ENCODE data around the gene BHMT2. TPM values are rescaled to one million over a fixed set of nuclear protein-coding genes. Genes with fewer than 3 reads are reported as not detected.

The BHMT2 gene
- total and polyA plus RNA-seq, 2 donors (not counting 3 experiments of a cell fraction or from before 2014, with no cell fraction given): 0.71 to 0.92 TPM

- dilution Hi-C loops (cut with MboI; ENCODE audit: extremely low pct_ligation_motif_present, low sequenced_read_pairs): no loop called here
- DNase-seq (ENCODE audit: low read depth, low spot score): no peak
- BruUV-seq (replicated peaks): no TSS peak
These were observed 6.3 kb downstream of the BHMT2 start for GRCh38 chr5:79075646-79076426.

DNA sequence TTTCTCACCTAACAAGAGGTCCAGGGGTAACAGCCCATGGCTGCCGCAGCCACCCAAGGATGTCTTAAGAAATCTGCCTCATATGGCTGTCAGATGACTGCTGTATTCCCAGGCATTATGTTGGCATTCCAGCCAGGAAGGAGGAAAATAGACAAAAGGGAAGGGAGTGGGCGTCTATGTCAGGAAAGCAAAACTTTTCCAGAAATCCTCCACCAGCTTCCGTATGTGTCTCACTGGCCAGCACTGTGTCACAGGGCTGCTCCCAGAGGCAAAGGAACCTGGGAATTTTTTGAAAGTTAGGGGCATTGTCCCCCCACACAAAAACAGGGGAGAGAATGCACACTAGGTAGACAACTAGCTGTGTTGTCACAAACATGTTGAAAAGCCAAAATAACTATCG, 7.3 kb downstream of the BHMT2 start:
- H3K36me3 ChIP-seq (ENCODE audit: control insufficient read depth in 2 of 2, extremely low read depth in 1 of 2, insufficient read depth in 2 of 2, low read length in 2 of 2): no peaks in the 10 kb centered on the region
- dilution Hi-C loops (cut with MboI; ENCODE audit: extremely low pct_ligation_motif_present, low sequenced_read_pairs) (no loop called here), intact Hi-C loops (cut with micrococcal nuclease) (no loop called here)
- ChIA-PET POLR2A (no interaction called here), CTCF (interaction anchor here (0.9 to 3.3 kb wide), 2 partner anchors 51 to 177 kb away, joined by 3 to 10 read pairs; no protein-coding TSS in a partner anchor)
- no peak for FAIRE-seq
- no peak overlapping the region for H3K4me2 ChIP-seq (ENCODE audit: insufficient read depth, low read length)
- no peak overlapping the region for H3K9ac ChIP-seq (replicated peaks; ENCODE audit: extremely low read depth, insufficient read depth, low read length)
- H3K4me3 ChIP-seq (replicated peaks in 1 of 3; ENCODE audit: insufficient read depth in 1 of 3, low read depth in 1 of 3, low read length in 3 of 3): no peak overlapping the region
- DNase-seq (ENCODE audit: low read depth, low spot score): peak; percentile 13
- no peak for TF ChIP-seq JUN (IDR thresholded peaks at IDR 0.05; ENCODE audit: borderline replicate concordance, insufficient read depth, insufficient read length, low read depth)
- no peak for TF ChIP-seq POLR2A (IDR thresholded peaks at IDR 0.05; ENCODE audit: low read depth, low read length)
- no peak for TF ChIP-seq POLR2AphosphoS5 (IDR thresholded peaks at IDR 0.05; ENCODE audit: insufficient read depth, low read depth, low read length)
- TF ChIP-seq GATA2 (IDR thresholded peaks at IDR 0.05; ENCODE audit: insufficient read depth, insufficient read length, low read depth, low read length): no peak
- TF ChIP-seq, protein P1, sequence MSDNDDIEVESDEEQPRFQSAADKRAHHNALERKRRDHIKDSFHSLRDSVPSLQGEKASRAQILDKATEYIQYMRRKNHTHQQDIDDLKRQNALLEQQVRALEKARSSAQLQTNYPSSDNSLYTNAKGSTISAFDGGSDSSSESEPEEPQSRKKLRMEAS (IDR thresholded peaks at IDR 0.05; ENCODE audit: insufficient read depth, insufficient read length): no peak
- TF ChIP-seq FOS (IDR thresholded peaks at IDR 0.05; ENCODE audit: borderline replicate concordance, insufficient read depth, low read length): no peak
- TF ChIP-seq EZH2 (IDR thresholded peaks at IDR 0.05; ENCODE audit: borderline replicate concordance, low read depth, low read length, severe bottlenecking): no peak
- TF ChIP-seq MYC (IDR thresholded peaks at IDR 0.05; ENCODE audit: low read depth, low read length): no peak
- TF ChIP-seq, protein P2, sequence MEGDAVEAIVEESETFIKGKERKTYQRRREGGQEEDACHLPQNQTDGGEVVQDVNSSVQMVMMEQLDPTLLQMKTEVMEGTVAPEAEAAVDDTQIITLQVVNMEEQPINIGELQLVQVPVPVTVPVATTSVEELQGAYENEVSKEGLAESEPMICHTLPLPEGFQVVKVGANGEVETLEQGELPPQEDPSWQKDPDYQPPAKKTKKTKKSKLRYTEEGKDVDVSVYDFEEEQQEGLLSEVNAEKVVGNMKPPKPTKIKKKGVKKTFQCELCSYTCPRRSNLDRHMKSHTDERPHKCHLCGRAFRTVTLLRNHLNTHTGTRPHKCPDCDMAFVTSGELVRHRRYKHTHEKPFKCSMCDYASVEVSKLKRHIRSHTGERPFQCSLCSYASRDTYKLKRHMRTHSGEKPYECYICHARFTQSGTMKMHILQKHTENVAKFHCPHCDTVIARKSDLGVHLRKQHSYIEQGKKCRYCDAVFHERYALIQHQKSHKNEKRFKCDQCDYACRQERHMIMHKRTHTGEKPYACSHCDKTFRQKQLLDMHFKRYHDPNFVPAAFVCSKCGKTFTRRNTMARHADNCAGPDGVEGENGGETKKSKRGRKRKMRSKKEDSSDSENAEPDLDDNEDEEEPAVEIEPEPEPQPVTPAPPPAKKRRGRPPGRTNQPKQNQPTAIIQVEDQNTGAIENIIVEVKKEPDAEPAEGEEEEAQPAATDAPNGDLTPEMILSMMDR (IDR thresholded peaks at IDR 0.05; ENCODE audit: extremely low read depth in 1 of 2, insufficient read depth in 1 of 2, low read depth in 1 of 2, low read length in 2 of 2): no peak
- no peaks in the 10 kb centered on the region for H3K9me1 ChIP-seq (replicated peaks; ENCODE audit: control insufficient read depth, extremely low read depth, insufficient read depth, low read length)
- H4K20me1 ChIP-seq (replicated peaks; ENCODE audit: control insufficient read depth, extremely low read depth, insufficient read depth, low read length): no peaks in the 10 kb centered on the region
- H2AFZ ChIP-seq (ENCODE audit: low read depth, low read length): peak overlapping the region; percentile 46
- no peaks in the 10 kb centered on the region for H3K9me3 ChIP-seq (replicated peaks; ENCODE audit: control insufficient read depth, insufficient read depth, low read length)
- no peak overlapping the region for H3K27ac ChIP-seq (ENCODE audit: insufficient read depth, low read depth, low read length)
- no peaks in the 10 kb centered on the region for H3K27me3 ChIP-seq (ENCODE audit: control insufficient read depth in 2 of 2, insufficient read depth in 2 of 2, low read length in 2 of 2)
- H3K4me1 ChIP-seq (ENCODE audit: control insufficient read depth, extremely low read depth, insufficient read depth, low read length): no peaks in the 10 kb centered on the region
- H3K79me2 ChIP-seq (ENCODE audit: control insufficient read depth, insufficient read depth, low read length): no peaks in the 10 kb centered on the region
- no TSS peak for BruUV-seq (replicated peaks)

More at GRCh38 chr5:79075646-79076426, 6.3 kb downstream of the BHMT2 start:
- peaks cover 0 to 1% of the 10 kb centered on the region in 2 experiments for H3K27me3 ChIP-seq (ENCODE audit: control insufficient read depth in 2 of 2, insufficient read depth in 2 of 2, low read length in 2 of 2)
- ChIA-PET CTCF (interaction anchor here (1.2 to 3.3 kb wide), 3 partner anchors 12 to 57 kb away, joined by 3 to 10 read pairs (median 3); no protein-coding TSS in a partner anchor), POLR2A (no interaction called here)
- H4K20me1 ChIP-seq (replicated peaks; ENCODE audit: control insufficient read depth, extremely low read depth, insufficient read depth, low read length): no peaks in the 10 kb centered on the region
- H3K27ac ChIP-seq (ENCODE audit: insufficient read depth, low read depth, low read length): no peak overlapping the region
- H3K36me3 ChIP-seq (ENCODE audit: control insufficient read depth in 2 of 2, extremely low read depth in 1 of 2, insufficient read depth in 2 of 2, low read length in 2 of 2): no peaks in the 10 kb centered on the region
- no peaks in the 10 kb centered on the region for H3K9me1 ChIP-seq (replicated peaks; ENCODE audit: control insufficient read depth, extremely low read depth, insufficient read depth, low read length)
- no peak overlapping the region for H3K4me3 ChIP-seq (replicated peaks in 1 of 3; ENCODE audit: insufficient read depth in 1 of 3, low read depth in 1 of 3, low read length in 3 of 3)
- H3K4me2 ChIP-seq (ENCODE audit: insufficient read depth, low read length): no peak overlapping the region
- no peak for FAIRE-seq
- H3K79me2 ChIP-seq (ENCODE audit: control insufficient read depth, insufficient read depth, low read length): no peaks in the 10 kb centered on the region
- no peaks in the 10 kb centered on the region for H3K4me1 ChIP-seq (ENCODE audit: control insufficient read depth, extremely low read depth, insufficient read depth, low read length)
- no peak overlapping the region for H3K9ac ChIP-seq (replicated peaks; ENCODE audit: extremely low read depth, insufficient read depth, low read length)
- intact Hi-C loops (cut with micrococcal nuclease): no loop called here
- no peak overlapping the region for H2AFZ ChIP-seq (ENCODE audit: low read depth, low read length)
- TF ChIP-seq POLR2A (IDR thresholded peaks at IDR 0.05; ENCODE audit: low read depth, low read length) (no peak), EZH2 (IDR thresholded peaks at IDR 0.05; ENCODE audit: borderline replicate concordance, low read depth, low read length, severe bottlenecking) (no peak), FOS (IDR thresholded peaks at IDR 0.05; ENCODE audit: borderline replicate concordance, insufficient read depth, low read length) (no peak), JUN (IDR thresholded peaks at IDR 0.05; ENCODE audit: borderline replicate concordance, insufficient read depth, insufficient read length, low read depth) (no peak)
- TF ChIP-seq, protein P1 (IDR thresholded peaks at IDR 0.05; ENCODE audit: insufficient read depth, insufficient read length): no peak
- no peaks in the 10 kb centered on the region for H3K9me3 ChIP-seq (replicated peaks; ENCODE audit: control insufficient read depth, insufficient read depth, low read length)
